GM12801 (cell line): ENCODE results near the gene CALM3.

Experiments used
- CTCF ChIP-seq: IDR thresholded peaks from one replicate; pipeline ENCODE4 v1.5.1; 2011; ENCODE audit warnings: control low read depth; ENCODE audit not compliant: insufficient read length; ENCODE audit errors: extremely low read depth

CALM3 gene

GRCh38 chr19:46601318-46602224 lies at the start of gene CALM3:
CALM3 (plus strand) TSS chr19:46601330; CDS start chr19:46601435, 105 bp downstream.
- TF ChIP-seq CTCF = no peak

- no peak for TF ChIP-seq CTCF
Measured at GRCh38 chr19:46552891-46553290, 48.2 kb upstream of the CALM3 start.

- TF ChIP-seq CTCF = no peak
Measured at GRCh38 chr19:46554161-46554560, 47.0 kb upstream of the CALM3 start.

- no peak for TF ChIP-seq CTCF
Measured at GRCh38 chr19:46555628-46556280, 45.4 kb upstream of the CALM3 start.

GRCh38 chr19:46559203-46559602 lies 41.9 kb upstream of the CALM3 start:
- no peak for TF ChIP-seq CTCF

- TF ChIP-seq CTCF = no peak
Measured at GRCh38 chr19:46564701-46565100, 36.4 kb upstream of the CALM3 start.

GRCh38 chr19:46571495-46571894 lies 29.6 kb upstream of the CALM3 start:
- no peak for TF ChIP-seq CTCF
